Cardiac septum (tissue), 1 donor: ENCODE results near the gene PRSS27. TPM values are rescaled to one million over a fixed set of nuclear protein-coding genes. Genes with fewer than 3 reads are reported as not detected.

Source experiments
- DNase-seq: peaks from one replicate; pipeline ENCODE4 v3.0.0-alpha.2; 2020; ENCODE audit warnings: low spot score
- intact Hi-C: fragments of 100-400 bp; cut with DNase I; formaldehyde crosslinking; loops from one replicate; pipeline ENCODE4 v1.14.0; 2022
- total RNA-seq: library from RNA; stranded (reverse); fragmentation: NEBNext Ultra II Directional; extraction: Animal tissue kit (Norgen Biotek cat#: 25700); gene quantifications from one replicate; pipeline ENCODE4 v1.2.1, GENCODE V29; 2021
- donor health status: DM: no; HTN: no; CAD: no.

Gene PRSS27
- total RNA-seq, 1 donor from 2014 or later = 0.40 TPM

- intact Hi-C loops = no loop called here
- DNase-seq = no peak
Observed at GRCh38 chr16:2663553-2664546, 56.2 kb downstream of the PRSS27 start.

Other genes starting within 250 kb of the PRSS27 start
- 0.30 TPM for gene NTN3, start 248.9 kb downstream of the PRSS27 start, total RNA-seq
- gene TBC1D24, start 245.1 kb downstream of the PRSS27 start, total RNA-seq = 8.3 TPM
- gene ATP6V0C, start 206.3 kb downstream of the PRSS27 start, total RNA-seq = 137 TPM
- 12.4 TPM for gene AMDHD2, start 199.9 kb downstream of the PRSS27 start, total RNA-seq
- not detected for gene CEMP1, start 188.8 kb downstream of the PRSS27 start, total RNA-seq
- gene PDPK1, start 182.2 kb downstream of the PRSS27 start, total RNA-seq = 41.0 TPM
- 13.9 TPM for gene KCTD5, start 37.7 kb downstream of the PRSS27 start, total RNA-seq
- 335 TPM for gene SRRM2, start 32.4 kb upstream of the PRSS27 start, total RNA-seq
- gene ELOB, start 57.1 kb upstream of the PRSS27 start, total RNA-seq = 278 TPM
- gene PRSS33, start 67.3 kb upstream of the PRSS27 start, total RNA-seq = not detected
- gene PRSS41, start 78.2 kb upstream of the PRSS27 start, total RNA-seq = not detected
- gene PRSS21, start 97.0 kb upstream of the PRSS27 start, total RNA-seq = not detected
- gene ZG16B, start 110.1 kb upstream of the PRSS27 start, total RNA-seq = not detected
- gene PRSS22, start 137.9 kb upstream of the PRSS27 start, total RNA-seq = not detected
- 20.8 TPM for gene FLYWCH2, start 163.0 kb upstream of the PRSS27 start, total RNA-seq
- gene FLYWCH1, start 191.7 kb upstream of the PRSS27 start, total RNA-seq = 43.5 TPM
- not detected for gene KREMEN2, start 244.1 kb upstream of the PRSS27 start, total RNA-seq
- gene PAQR4, start 249.1 kb upstream of the PRSS27 start, total RNA-seq = 10.9 TPM